Stimulated activated CD4-positive, alpha-beta T cell treated with anti-CD3 and anti-CD28 coated beads, Interleukin-1b, Interleukin-23, amount 100 ng/mL, for 48 hours (primary cell): ENCODE results near the gene RPS4Y1.
A peak's percentile ranks its signal among the peaks of the same experiment; 100 is the strongest.
"Not testable (repeated sequence)": the region's sequence is repeated elsewhere in the genome, so short reads cannot be mapped to it uniquely, and the experiment has no call there.

Experiments used
- DNase-seq: peaks from one replicate; pipeline ENCODE4 v3.0.0-alpha.2; 2020

RPS4Y1 gene

DNA sequence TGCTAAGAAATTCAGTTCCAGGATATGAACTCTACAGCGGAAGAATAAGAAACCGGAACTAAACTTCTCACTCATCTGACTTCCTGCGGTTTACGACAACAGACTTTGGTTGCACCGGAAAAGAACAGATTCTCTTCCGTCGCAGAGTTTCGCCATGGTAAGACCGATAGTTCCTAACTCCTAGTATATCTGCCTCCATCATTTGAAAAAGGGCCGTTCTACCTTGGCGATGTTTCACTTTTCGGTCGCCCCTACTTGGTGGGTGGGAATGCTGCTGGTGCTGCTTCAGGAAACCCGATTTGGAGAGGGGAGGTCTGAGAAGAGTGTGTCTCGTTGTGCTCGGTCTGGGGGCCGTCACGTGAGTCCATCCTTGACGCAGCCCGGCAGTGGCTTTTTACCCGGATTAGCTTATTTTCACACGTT, at the start of gene RPS4Y1:
Gene RPS4Y1 (plus strand): TSS at position 132 of the 423 bp plus-strand sequence. CDS start 23 bp downstream, at position 155.
- peak; percentile 32 for DNase-seq

DNA sequence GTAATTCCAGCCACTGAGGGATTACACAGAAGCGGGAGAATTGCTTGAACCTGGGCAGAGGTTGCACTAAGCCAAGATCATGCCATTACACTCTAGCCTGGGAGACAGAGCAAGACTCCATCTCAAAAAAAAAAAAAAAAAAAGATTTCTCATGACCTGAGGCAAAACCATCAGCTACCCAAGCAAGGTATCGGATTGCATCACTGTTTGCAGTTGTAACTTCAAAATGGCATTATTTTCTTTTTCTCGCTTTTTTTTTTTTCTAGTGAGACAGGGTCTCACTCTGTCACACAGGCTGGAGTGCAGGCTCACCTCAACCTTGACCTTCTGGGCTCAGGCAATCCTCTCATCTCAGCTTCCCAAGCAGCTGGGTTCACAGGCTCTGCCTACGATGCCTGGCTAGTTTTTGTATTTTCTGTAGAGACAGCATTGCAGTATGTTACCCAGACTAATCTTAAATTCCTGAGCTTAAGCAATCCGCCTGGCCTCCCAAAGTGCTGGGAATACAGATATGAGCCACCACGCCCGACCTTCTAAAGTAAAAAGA, 44.4 kb upstream of the RPS4Y1 start:
- no peak for DNase-seq

DNA sequence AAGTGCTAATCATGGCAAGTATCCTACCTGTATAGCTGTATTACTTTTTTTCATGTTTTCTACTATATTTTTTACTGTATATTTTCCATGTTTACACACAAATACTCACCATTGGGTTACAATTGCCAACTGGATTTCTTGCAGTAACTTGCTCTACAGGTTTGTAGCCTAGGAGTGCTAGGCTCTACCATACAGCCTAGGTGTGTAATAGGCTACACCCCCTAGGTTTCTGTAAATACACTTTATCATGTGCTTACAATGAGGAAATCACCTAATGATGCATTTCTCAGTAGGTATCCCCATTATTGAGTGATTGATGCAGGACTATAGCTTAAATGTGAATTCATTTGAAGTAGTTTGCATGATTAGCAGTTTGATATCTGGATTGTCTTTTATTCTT, 43.4 kb upstream of the RPS4Y1 start:
- no peak for DNase-seq

DNA sequence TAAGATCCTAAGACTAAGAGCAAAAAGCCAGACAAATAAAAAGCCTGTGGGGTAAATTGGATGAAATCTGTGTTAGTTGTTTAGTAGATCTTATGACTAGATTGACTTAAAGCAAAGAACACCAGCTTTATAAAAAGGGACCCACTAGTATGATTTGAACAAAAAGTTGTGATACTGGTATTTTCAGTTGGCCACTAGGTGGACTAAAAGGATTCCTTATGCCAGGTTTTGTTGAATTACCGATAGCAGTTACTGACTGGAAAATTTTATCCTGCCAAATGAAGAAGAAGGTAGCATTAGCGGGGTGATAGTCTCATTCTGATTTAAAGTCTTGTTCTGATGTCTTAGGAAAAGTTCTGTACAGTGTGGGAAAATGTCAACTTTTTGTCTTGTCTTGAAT, 41.2 kb upstream of the RPS4Y1 start:
- no peak for DNase-seq

DNA sequence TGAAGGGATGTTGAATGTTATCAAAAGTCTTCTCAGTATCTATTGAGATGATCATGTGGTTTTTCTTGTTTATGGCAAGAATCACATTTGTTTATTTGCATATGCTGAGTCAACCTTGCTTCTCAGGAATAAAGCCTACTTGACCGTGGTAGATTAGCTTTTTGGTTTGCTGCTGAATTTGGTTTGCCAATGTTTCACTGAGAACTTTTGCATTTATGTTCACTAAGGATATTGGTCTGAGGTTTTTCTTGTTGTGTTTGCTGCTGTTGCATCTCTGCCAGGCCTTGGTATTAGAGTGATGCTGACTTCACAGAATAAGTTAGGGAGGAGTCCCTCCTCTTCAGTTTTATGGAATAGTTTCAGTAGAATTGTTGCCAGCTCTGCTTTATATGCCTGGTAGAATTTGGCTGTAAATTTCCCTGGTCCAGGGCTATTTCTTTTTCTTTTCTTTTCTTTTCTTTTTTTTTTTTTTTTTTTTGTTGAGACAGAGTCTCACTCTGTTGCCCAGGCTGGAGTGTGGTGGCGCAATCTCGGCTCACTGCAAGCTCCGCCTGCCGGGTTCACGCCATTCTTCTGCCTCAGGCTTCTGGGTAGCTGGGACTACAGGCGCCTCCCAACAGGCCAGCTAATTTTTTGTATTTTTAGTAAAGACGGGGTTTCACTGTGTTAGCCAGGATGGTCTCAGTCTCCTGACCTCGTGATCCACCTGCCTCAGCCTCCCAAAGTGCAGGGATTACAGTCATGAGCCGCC, 24.1 kb upstream of the RPS4Y1 start:
- DNase-seq: not testable (repeated sequence)

DNA sequence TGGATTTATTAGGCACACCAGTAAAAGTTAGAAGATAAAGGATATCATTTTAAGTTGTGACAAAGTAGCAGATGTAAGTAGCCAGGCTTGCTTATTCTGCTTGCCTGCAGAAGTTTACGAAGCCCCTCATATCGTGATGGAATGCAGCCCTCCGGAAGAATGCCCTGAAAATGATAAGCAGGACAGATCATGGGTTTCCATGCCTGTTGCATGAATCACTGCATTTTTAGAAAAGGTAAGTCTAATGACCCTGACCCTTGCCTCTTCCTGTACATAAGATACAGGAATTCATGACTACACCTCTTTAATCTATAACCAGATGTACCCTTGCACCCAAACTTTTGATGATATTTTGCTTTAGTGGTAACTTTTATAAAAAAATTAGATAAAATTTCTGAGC, 16.9 kb upstream of the RPS4Y1 start:
- DNase-seq: no peak

DNA sequence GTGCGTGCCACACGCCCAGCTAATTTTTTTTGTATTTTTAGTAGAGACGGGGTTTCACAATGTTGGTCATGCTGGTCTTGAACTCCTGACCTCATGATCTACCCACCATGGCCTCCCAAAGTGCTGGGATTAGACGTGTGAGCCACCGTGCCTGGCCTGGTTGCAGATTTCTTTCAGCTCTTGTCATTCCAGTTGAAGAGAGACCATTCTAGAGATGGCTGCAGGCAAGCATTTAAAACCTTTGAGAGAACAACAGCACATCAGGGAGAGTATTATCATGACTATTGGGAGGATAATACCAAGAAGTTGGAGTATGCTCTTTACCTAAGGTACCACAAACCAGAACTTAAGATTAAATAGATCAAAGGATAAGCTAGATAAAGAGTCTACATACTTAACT, 12.9 kb upstream of the RPS4Y1 start:
- DNase-seq: no peak

DNA sequence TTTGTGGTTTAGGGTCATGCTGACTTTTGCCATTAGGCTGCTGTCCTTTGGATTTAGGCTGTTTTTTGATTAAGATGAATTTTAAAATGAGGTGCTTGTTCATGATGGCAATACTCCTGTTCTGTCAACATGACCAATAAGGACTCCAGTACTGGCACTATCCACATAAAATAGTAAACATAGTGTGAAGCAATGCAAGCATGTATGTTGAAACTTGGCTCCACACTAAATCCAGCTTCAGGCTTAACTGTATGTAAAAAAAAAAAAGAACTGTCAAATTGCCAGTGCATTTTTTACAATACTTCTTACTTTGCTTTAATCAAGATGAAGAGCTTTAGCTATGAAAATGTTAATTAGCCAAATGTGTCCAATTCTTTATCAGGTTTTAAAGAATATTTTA, 6.2 kb upstream of the RPS4Y1 start:
- no peak for DNase-seq

DNA sequence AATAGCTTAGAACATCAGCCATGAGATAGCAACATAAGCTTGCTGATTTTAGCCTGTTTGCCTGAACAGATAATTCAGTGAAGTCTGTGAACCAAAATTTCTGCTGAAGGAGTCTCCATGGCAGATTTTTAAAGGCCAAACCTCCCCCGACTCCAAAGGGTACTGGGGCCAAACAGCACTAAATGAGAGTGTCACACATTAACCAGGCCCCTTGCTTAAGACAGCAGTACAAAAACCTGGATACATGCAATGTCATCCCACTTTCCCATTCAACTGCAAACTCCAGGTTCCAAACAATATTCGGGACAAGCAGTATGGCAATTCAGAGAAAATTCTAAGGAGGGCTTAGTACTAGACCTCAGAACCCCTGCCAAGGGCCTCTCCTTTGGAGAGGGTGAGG, 4.3 kb upstream of the RPS4Y1 start:
- DNase-seq: no peak

DNA sequence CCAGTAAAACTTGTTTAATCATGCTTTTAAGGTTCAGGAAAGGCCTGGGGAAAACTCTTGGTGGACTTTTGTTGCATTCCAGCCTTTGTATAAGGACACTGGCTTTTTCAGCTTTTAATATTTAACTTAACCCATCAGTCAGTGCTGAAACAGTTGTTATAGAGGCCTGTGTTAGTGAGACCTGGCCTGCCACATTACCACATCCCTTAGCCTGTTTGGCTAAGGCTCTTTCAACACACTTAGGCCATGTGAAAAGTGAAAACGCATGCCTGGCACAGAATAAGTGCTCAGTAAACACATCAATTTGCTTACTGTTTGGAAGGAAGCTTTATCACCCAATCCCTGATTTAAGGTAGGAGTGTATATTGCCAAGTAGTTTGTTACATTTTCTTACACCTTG, 3.5 kb upstream of the RPS4Y1 start:
- no peak for DNase-seq

DNA sequence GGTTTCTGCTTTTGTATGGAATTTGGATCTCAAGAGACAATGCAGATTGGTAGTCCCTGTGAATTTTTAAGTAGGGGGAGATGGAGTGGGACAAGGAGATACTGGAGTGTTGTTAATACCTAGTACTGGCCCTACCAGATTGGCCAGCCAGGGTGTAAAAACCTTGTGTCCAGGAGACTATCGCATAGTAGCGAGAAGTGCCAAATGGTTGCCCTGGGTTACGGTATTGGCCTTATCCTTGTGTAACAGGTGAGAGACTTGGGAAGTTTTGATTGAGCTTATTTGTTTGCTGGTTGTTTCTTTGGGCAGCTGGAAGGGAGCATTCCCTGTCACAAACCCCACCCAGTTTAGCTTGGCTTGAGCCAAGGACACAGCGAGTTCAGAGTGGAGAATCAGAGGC, 5.4 kb downstream of the RPS4Y1 start:
- DNase-seq: no peak

DNA sequence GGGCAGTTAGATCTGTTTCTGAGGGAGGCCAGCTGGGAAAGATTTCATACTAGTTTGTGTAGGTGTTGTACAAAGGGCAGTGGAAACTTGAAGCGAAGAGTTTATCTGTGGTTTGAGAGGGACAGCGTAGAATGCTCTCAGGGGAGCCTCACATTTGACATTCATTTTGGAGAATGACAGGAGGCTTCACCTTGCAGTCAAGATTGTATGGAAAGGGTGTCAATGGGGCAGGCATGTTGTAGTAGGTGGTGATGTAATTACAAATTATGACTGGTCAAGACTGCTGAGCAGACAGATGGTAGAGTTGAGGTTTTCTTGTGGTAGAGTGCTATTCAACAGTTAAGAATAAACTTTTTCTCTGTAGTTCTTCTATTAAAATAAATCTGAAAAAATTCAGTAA, 7.0 kb downstream of the RPS4Y1 start:
- no peak for DNase-seq

DNA sequence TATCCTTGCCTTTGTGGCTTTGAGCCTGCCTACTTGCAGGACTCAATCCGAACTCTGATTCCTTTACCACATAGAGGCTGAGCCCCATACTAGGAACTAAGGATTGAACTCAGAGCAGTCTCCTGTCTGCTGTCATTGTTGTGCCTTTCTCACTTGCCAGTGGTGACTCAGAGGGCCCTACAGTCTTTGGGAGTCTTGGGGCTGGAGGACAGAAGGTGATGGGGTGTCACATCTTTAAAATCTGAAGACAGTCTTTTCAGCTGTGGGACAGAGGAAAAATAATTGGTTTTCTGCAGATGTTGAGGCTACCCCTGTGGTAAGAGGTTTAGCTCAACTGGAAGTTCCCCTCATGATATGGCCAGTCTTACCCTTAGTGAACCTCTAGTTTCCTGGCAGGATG, 8.0 kb downstream of the RPS4Y1 start:
- no peak for DNase-seq

DNA sequence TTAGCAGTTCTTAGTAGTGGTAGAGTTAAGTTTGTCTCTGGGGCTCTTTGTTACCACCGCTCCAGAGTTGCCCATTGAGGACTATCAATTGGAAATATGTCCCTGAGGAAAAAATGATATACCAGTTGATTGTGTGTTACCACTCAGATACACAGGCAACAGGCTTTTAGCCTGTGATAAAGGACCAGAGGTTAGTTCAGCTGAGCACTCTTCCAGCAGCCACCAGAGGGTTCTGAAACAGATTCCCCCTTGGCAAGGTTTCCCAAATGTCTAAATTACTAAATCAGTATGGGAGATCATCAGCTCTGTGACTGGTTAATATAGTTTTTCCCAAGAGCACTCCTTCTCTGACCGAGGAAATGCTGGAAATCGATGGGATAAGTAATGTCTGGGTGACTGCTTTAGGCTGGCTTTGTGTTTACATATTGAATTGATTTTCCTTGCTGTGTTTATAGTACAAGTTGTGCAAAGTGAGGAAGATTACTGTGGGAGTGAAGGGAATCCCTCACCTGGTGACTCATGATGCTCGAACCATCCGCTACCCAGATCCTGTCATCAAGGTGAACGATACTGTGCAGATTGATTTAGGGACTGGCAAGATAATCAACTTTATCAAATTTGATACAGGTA, 12.9 kb downstream of the RPS4Y1 start:
- DNase-seq: no peak

DNA sequence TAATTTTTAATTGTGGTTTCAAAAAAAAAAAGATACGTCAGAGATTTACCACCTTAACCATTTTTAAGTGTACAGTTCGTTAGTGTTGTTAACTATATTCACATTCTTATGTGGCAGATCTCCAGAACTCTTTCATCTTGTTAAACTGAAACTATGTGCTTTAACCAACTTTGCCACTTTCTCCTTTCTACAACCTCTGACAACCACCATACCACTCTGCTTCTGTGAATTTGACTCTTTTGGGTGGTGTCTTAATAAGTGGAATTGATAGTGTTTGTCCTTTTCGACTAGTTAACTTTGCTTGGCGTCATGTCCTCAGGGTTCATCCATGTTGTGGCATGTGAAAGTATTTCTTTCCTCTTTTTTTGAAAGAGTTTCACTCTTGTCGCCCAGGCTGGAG, 15.7 kb downstream of the RPS4Y1 start:
- DNase-seq: no peak

DNA sequence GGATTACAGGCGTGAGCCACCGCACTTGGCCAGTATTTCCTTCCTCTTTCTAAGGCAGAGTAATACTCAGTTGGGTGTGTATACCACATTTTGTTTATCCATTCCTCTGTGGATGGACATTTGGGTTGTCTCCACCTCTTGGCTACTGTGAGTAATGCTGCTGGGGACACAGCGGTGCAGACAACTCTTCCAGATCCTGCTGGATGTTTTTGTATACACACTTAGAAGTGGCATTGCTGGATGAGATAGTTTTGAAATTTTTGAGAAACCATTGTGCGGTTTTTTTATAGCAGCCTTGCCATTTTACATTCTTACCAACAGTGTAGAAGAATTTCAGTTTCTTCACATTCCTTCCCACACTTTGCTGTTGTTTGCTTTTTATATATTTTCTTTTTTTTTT, 16.3 kb downstream of the RPS4Y1 start:
- no peak for DNase-seq

DNA sequence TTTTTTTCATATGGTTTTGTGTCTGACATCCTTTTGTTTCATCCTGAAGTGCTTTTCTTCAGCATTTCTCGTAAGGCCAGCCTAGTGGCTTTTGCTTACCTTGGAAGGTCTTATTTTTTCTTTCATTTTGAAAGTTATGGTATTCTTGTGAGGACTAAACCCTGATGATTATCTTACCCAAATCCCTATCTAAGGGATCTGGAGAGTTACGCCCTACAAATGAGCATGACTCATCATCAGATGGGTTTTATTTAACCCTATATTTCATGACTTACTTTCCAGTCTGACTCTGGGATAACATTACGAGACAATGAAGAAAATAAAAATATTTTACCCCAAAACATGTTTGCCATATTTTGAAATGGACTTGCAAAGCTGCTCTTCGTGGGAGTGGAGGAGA, 18.4 kb downstream of the RPS4Y1 start:
- no peak for DNase-seq

DNA sequence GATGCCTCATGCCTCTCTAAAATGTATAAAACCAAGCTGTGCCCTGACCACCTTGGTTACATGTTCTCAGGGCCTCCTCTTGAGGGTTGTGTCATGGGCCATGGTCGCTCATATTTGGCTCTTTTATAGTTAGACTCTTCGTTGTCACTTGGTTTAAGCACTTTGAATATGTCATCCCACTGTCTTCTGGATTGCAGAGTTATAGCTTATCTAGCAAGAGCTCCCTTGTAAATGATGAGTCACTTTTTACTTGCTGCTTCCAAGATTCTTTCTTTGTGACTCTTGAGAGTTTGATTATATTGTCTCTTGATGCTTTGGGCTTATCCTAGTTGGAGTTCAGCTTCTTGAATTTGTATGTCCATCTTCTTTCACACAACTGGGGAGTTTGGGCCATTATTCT, 19.1 kb downstream of the RPS4Y1 start:
- no peak for DNase-seq

DNA sequence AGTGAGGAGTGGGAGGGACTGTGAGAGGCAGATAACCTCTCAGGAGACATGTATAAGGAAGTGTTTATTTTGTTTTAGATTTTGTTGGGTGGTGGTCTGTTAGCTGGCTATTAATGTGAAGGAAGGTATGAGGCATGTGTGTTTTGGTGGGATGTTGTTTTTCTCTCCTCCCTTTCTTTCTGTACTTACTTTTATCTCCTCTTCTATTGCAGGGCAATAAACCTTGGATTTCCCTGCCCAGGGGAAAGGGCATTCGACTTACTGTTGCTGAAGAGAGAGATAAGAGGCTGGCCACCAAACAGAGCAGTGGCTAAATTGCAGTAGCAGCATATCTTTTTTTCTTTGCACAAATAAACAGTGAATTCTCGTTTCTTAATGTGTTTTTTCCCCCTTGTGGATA, 25.2 kb downstream of the RPS4Y1 start:
- no peak for DNase-seq

DNA sequence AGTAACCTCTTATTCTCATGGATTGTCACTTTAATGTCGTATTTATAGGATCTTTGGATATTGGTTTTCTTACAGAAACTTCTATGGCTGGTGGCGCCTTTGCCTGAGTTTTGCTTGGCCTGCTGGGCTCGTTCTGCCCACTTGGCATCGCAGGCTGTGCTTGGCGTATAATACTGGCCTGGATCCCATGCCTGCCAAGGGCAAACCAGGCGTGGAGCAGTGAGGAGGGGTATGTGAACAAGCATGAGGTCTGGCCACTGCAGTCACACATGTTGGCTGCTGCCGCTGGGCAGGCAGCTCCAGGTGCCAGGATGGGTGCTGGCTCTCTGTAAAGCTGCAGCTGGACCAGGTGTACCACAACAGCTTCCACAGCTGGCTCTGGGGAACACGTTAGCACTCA, 26.1 kb downstream of the RPS4Y1 start:
- DNase-seq: no peak

DNA sequence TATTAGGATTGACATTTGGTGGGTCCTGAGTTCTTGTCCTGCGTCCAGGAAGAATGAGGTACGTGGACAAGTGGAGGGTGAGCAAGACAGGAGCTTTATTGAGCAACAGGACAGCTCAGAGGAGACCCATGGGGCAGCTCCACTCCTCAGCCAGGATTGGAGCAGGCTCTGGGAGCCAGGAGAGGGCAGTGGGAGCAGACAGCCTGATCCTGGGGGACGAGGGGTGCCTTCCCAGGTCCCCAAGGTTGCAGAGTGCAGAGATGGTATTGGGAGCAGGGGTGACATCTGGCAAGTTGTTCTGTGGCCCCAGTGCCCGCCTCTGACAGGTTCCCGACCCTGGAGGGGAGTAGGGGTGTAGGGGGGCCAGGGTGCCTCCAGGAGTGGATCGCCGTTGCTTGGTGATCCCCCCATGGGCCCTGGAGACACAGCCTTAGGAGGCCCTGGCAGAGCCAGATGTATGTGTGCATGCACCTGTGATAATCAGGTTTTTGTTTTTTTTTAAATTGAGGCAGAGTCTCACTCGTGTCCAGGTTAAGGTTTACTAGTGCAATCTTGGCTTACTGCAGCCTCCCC, 26.7 kb downstream of the RPS4Y1 start:
- DNase-seq: no peak

DNA sequence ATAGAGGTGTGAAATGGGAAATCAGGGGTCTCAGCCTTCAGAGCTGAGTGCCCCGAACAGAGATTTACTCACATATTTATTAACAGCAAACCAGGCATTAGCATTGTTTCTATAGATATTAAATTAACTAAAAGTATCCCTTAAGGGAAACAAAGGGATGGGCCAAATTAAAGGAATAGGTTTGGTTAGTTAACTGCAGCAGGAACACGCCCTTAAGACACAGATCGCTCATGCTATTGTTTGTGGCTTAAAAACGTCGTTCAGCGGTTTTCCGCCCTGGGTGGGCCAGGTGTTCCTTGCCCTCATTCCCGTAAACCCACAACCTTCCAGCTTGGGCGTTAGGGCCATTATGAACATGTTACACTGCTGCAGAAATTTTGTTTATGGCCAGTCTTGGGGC, 30.8 kb downstream of the RPS4Y1 start:
- not testable (repeated sequence) for DNase-seq

DNA sequence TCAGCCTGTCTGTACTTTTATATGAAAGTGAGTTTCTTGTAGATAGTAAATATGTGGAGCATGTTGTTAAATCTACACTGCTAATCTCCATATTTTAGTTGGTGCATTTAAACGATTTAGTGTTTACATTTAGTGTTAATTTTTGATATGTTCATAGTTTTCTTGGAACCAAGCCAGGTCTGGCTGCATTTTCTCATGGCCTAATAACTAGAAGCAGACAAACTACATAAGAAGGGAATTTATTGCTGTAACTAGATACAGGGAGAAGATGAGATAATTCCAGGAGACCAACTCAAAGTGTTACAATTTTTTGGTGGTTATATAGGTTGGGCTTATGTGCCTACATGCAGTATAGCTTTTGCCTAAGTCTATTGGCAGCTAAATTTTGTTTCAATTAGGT, 32.8 kb downstream of the RPS4Y1 start:
- DNase-seq: no peak

DNA sequence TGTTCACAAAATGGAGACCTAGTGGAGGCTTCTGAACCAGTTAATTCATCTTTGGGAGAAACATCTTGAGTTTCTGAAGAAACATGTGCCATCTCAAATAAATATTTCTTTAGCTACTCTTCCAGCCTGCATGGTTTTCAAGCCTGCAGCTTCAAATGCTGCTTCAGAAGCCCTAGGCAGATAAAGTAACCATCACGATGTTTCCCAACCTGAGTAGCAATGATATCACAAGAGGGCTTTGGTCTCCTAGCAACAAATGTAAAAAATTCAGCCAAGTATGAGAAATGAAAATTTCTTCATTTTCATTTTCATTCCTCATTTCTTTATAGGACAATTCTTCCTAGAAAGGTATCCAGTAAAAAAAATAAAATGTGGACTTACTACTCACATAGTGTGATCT, 42.2 kb downstream of the RPS4Y1 start:
- no peak for DNase-seq
